Stimulated activated CD4-positive, alpha-beta T cell treated with anti-CD3 and anti-CD28 coated beads, Interleukin-2, amount 100 ng/mL, for 4 hours (primary cell): Measurements from ENCODE around the gene SARM1.
"Not testable (repeated sequence)": the region's sequence is repeated elsewhere in the genome, so short reads cannot be mapped to it uniquely, and the experiment has no call there.

ENCODE experiments used
- DNase-seq: peaks from one replicate; pipeline ENCODE4 v3.0.0-alpha.2; 2020; ENCODE audit warnings: low read depth

SARM1 gene

GRCh38 chr17:28371245-28372202 is at the start of gene SARM1:
Gene SARM1, plus strand, starts transcription at chr17:28371694. Its CDS starts 339 bp downstream, at chr17:28372033.
- peak; percentile 73 for DNase-seq

GRCh38 chr17:28324267-28324745 is 47.2 kb upstream of the SARM1 start:
- DNase-seq: no peak

- DNase-seq: no peak
These were observed 46.7 kb upstream of the SARM1 start for GRCh38 chr17:28324781-28325180.

- DNase-seq: no peak
These were observed 46.3 kb upstream of the SARM1 start for GRCh38 chr17:28325211-28325610.

GRCh38 chr17:28326114-28326513 is 45.4 kb upstream of the SARM1 start:
- no peak for DNase-seq

- DNase-seq: no peak
These were observed 44.4 kb upstream of the SARM1 start for GRCh38 chr17:28327031-28327607.

- DNase-seq: no peak
These were observed 43.8 kb upstream of the SARM1 start for GRCh38 chr17:28327709-28328108.

GRCh38 chr17:28328325-28328724 is 43.2 kb upstream of the SARM1 start:
- no peak for DNase-seq

GRCh38 chr17:28330671-28331070 is 40.8 kb upstream of the SARM1 start:
- DNase-seq: no peak

- no peak for DNase-seq
These were observed 39.5 kb upstream of the SARM1 start for GRCh38 chr17:28331891-28332420.

- no peak for DNase-seq
These were observed 38.3 kb upstream of the SARM1 start for GRCh38 chr17:28333083-28333746.

GRCh38 chr17:28334171-28334570 is 37.3 kb upstream of the SARM1 start:
- DNase-seq: no peak

GRCh38 chr17:28334666-28335200 is 36.8 kb upstream of the SARM1 start:
- no peak for DNase-seq

GRCh38 chr17:28335201-28335958 is 36.1 kb upstream of the SARM1 start, which contains the start of the genes IFT20 and TNFAIP1:
Gene IFT20, minus strand, starts transcription at chr17:28335472. Its CDS starts 3,487 bp downstream, at chr17:28331985.
Gene TNFAIP1, plus strand, starts transcription at chr17:28335761. Its CDS starts 3,761 bp downstream, at chr17:28339522.
- DNase-seq: peak; percentile 99

- DNase-seq: no peak
These were observed 35.3 kb upstream of the SARM1 start for GRCh38 chr17:28335959-28336871.

GRCh38 chr17:28338056-28338768 is 33.3 kb upstream of the SARM1 start:
- no peak for DNase-seq

GRCh38 chr17:28338769-28339212 is 32.7 kb upstream of the SARM1 start:
- DNase-seq: not testable (repeated sequence)

GRCh38 chr17:28339431-28339830 is 32.1 kb upstream of the SARM1 start:
- no peak for DNase-seq

GRCh38 chr17:28340374-28340773 is 31.1 kb upstream of the SARM1 start:
- no peak for DNase-seq
